ENCODE data around the gene IL23A.

GRCh38 chr12:56373515-56373914, 34.8 kb downstream of the IL23A start:
- TF ChIP-seq EP300 (IDR thresholded peaks at IDR 0.05), result no peak
- no peak for TF ChIP-seq CTCF (IDR thresholded peaks at IDR 0.05)
